ENCODE measurements around the gene EIF3L.

- no peak for TF ChIP-seq POLR2A (IDR thresholded peaks at IDR 0.05; ENCODE audit: low read depth, low read length)
- TF ChIP-seq SPI1 (IDR thresholded peaks at IDR 0.05; ENCODE audit: low read depth, low read length): no peak
- TF ChIP-seq TAF1 (IDR thresholded peaks at IDR 0.05; ENCODE audit: low read depth, low read length): no peak
Observed at GRCh38 chr22:37907036-37907954, 58.1 kb downstream of the EIF3L start.
